HuH-7 (cell line): ENCODE data around the gene TMCO6.
"Not testable (repeated sequence)": the region's sequence is repeated elsewhere in the genome, so short reads cannot be mapped to it uniquely, and the experiment has no call there.

ENCODE experiments used
- DNase-seq: peaks from one replicate; pipeline ENCODE4 v3.0.0; 2011; ENCODE audit warnings: low spot score

The TMCO6 gene

DNA sequence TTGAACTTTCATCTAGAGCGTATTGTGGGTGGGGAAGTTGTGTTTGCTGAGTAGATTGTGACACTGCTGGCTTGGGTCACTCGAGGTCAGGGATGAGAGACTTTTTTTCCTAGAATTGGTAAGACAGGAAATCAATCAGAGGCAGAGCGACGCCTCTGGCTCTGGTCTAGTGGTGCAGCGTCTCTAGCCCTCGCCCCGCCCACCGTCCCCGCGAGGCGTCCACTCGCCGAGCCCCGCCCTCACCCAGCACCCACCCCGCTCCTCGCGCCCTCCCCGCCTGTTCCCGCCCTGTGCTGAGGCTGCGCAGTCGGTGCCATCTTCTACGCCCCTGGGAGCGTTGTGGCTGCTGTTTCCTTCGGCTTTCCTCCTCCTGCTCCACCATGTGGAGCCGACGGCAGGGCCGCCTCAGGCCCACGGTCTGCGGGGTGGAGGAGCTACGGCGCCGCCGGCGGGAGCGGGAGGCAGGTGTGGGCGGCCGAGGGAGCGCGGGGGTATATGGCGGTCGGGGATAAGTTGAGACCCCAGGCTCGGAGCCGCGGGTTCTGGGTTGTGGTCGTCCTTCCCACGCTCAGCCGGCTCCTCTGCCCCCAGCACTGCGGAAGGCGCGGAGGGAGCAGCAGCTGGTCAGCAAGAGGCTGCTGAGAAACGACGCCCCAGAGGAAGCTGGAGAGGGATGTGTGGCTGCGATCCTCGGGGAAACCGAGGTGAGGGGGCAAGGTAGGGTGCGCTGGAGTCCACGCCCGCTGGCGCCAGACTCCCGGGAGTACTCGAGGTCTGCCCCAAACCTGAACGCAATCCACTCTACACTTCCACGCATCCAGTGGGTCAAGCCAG, at the start of gene TMCO6:
Gene TMCO6 (plus strand): TSS at position 304 of the 834 bp plus-strand sequence. CDS start 77 bp downstream, at position 381.
- peak; percentile 92 for DNase-seq

GRCh38 chr5:140590861-140591260, 48.4 kb upstream of the TMCO6 start:
- DNase-seq, result no peak

GRCh38 chr5:140591747-140592372, 47.4 kb upstream of the TMCO6 start:
- no peak for DNase-seq

DNA sequence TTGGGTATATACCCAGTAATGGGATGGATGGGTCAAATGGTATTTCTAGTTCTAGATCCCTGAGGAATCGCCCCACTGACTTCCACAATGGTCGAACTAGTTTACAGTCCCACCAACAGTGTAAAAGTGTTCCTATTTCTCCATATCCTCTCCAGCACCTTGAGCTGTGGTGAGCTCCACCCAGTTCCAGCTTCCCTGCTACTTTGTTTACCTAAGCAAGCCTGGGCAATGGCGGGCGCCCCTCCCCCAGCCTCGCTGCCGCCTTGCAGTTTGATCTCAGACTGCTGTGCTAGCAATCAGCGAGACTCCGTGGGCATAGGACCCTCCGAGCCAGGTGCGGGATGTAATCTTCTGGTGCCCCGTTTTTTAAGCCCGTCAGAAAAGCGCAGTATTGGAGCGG, 46.2 kb upstream of the TMCO6 start:
- DNase-seq, result not testable (repeated sequence)

DNA sequence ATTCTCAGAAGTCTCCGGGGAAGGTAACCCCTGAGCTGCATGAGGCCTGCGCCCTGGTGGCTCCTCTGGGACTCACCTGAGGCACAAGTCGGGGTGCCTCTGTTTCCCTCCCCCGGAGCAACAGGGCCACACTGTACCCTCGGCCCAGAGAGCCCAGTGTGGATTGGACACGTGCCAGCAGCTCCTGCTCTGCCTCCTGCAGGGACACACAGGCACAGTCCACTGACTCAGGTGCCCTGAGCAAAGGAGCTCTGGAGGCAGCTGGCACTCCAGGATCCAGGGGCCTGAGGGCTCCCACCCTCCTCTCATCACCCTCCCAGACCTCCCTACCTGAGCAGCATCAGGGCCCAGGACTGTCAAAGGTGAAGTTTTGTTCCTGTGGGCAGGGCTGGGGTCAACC, 45.1 kb upstream of the TMCO6 start:
- no peak for DNase-seq

DNA sequence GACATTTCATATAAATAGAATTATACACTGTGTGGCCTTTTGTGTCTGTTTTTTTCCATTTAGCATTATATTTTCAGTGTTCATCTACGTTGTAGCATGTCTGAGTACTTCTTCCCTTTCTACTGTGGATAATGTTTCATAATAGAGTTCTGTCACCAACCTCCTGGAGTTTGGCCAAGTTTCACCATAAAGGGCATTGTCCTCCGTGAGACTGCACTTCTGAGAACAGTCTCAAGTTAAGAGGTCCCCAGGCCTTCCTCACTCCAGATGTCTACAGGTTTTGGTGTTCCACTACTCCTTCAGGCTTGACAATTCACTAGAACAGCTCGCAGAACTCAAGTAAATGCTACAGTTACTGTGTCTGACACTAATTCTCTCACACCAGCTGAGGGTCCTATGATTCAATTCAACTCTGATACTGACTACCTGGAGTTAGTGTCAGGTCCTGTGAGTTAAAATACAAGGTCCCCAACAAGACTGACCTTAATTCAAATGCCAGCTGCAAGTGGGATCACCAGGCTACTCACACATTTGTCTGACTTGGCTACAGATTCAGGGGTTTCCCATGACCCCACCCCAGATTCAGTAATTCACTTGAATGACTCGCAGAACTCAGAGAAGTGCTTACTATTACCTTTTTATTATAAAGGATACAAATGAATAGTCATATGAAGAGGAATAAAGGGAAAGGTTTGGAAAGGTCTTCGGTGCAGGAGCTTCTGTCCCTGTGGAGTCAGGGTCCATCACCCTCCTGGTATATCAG, 43.5 kb upstream of the TMCO6 start:
- DNase-seq, result no peak

DNA sequence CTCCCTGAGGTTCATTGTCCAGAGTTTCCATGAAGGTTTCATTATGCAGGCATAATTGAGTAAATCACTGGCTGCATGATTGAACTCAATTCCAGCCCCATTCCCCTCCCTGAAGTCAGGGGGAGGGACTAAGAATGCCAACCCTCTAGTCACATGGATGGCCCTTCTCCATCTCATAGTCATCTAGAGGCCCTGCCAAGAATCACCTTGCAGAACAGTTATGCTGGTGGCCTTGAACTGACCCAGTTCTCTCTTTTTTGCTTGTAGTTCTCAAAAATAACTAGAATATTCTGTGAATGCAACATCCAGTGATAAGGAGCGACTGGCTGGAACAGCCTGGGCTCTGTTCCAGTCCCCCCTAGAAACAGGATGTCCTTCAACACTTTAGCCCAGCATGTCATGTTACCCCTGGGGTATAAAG, 42.9 kb upstream of the TMCO6 start:
- no peak for DNase-seq

GRCh38 chr5:140598836-140599235, 40.4 kb upstream of the TMCO6 start:
- no peak for DNase-seq

- no peak for DNase-seq
These were observed 39.2 kb upstream of the TMCO6 start for GRCh38 chr5:140600096-140600495.

DNA sequence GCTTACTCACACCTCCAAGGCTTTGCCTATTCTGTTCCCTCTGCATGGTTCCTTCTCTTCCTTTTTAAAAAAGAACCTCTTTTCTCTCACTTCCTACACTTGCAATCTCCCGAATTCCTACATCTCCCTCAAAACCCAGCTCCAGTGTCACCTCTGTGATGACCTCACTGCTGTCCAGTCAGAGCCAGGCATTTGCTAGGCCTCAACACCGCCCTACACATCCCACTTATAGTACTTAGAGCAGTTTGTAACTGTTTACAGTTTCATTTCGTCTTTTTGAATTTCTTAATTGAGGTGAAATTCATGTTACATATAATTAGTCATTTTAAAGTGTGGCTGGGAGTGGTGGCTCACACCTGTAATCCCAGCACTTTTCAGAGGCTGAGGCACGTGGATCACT, 37.1 kb upstream of the TMCO6 start:
- no peak for DNase-seq

GRCh38 chr5:140603446-140603698, 35.9 kb upstream of the TMCO6 start:
- not testable (repeated sequence) for DNase-seq

GRCh38 chr5:140603734-140604133, 35.5 kb upstream of the TMCO6 start:
- no peak for DNase-seq

DNA sequence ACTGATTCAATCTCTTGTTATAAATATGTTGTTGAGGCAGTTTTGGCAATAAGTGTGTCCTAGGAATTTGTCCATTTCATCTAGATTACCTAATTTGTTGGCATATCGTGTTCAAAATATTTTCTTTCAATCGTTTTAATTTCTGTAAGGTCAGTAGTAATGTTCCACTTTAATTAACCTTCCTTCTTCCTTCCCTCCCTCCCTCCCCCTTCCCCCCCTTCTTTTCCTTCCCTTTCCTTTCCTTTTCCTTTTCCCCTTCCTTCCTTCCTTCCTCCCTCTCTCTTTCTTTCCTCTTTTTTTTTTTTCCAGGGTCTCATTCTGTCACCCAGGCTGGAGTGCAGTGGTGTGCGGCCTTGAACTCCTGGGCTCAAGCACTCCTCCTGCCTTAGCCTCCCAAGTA, 33.4 kb upstream of the TMCO6 start:
- no peak for DNase-seq

- DNase-seq, result no peak
These were observed 32.2 kb upstream of the TMCO6 start for GRCh38 chr5:140607031-140607430.

DNA sequence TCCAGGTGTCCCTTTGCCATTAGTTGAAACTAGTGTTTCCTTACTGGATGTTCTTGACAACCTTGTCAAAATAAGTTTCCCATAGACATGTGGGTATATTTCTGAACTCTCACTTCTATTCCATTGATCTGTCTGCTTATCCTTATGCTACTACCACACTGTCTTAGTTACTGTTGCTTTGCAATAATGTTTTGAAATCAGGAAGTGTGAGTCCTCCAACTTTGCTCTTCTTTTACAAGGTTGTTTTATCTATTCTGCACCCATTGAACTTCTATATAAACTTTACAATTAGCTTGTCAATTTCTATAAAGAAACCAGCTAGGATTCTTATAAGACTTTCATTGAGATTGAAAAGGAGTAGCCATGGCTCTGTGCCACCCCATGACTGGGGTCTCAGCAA, 30.5 kb upstream of the TMCO6 start:
- no peak for DNase-seq

DNA sequence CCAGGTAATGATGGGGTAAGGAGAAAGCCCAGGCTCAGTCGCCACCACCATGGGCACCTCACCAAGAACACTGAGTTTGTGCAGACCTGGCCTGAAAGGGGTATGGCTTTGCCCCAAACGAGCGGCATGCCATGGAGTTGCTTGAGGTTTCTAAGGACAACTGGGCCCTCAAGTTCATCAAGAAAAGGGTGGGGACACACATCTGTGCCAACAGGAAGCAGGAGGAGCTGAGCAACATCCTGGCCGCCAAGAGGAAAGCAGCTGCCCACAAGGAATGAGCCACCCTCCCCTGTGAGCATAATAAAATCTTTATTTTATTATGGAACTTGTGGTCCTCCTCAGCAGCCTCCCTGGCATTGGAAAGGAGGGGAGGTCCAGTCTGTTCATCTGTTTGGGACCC, 30.1 kb upstream of the TMCO6 start:
- no peak for DNase-seq

DNA sequence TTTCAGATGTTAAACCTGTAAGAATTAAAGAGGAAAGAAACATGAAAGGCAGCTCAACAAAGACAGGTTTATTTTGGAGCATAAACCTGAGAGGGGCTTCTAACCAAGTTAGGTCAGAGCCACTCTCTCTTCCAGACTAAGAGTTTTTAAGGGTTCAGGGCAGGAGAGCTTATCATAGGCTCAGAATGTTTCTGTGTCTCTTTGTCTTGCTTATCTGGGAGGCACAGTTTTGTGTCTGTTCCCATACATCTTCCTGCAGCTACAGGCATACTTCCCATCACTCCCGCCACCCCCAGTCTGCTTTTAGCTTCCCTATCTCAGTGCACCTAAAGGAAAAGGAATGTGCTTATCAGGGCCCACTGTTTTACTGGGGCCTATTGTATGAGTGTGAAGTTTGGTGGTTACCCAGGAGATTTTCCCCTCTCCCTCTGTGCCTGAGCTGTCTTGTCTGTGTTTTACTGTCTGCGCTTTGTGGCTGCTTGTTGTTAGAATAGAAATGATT, 28.2 kb upstream of the TMCO6 start:
- DNase-seq, result no peak

DNA sequence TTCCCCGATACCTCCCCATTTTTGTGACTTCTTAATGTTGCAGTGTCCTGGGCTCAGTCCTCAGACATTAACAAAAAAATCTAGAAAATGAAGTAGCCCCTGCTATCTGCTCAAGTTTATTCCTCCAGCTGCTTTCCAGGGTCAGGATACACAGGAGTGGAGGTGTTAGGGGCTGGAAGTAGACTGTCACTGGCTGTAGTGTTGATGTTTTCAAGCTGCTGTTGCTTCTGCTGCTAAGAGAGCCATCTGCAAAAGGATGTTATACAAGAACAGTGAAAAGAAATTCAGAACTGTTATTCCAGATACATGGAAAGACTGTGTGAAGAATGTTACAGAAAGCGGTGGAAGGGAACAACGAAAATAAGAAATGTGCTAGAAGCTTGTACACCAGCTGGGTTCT, 16.9 kb upstream of the TMCO6 start:
- DNase-seq, result no peak

- not testable (repeated sequence) for DNase-seq
These were observed 16.2 kb upstream of the TMCO6 start for GRCh38 chr5:140623061-140623460.

- not testable (repeated sequence) for DNase-seq
These were observed 14.4 kb upstream of the TMCO6 start for GRCh38 chr5:140624886-140625285.

- no peak for DNase-seq
These were observed 11.3 kb upstream of the TMCO6 start for GRCh38 chr5:140627972-140628371.

- DNase-seq, result no peak
These were observed 10.5 kb upstream of the TMCO6 start for GRCh38 chr5:140628711-140629110.
